Endodermal cell (in vitro differentiated cells): Measurements from ENCODE around the gene ADCY2. TPM values are rescaled to one million over a fixed set of nuclear protein-coding genes. Genes with fewer than 3 reads are reported as not detected.

Experiments
- DNase-seq: peaks from one replicate; pipeline ENCODE4 v3.0.0-alpha.2; 2017
- H3K27ac ChIP-seq: 2 replicates; pipeline ENCODE4 v1.5.1; 2013; ENCODE audit warnings: mild to moderate bottlenecking, low read depth, low read length, moderate library complexity
- H3K27me3 ChIP-seq: 2 replicates; pipeline ENCODE4 v1.6.1; 2013; ENCODE audit warnings: mild to moderate bottlenecking, low read length, moderate library complexity; ENCODE audit not compliant: insufficient read depth, control insufficient read depth, poor library complexity, severe bottlenecking
- H3K36me3 ChIP-seq: 2 replicates; pipeline ENCODE4 v1.7.0; 2013; ENCODE audit warnings: mild to moderate bottlenecking, low read length, moderate library complexity; ENCODE audit not compliant: control insufficient read depth, insufficient read depth
- H3K4me1 ChIP-seq: one replicate; pipeline ENCODE4 v1.7.0; 2013; ENCODE audit warnings: low read length; ENCODE audit not compliant: control insufficient read depth, insufficient read depth
- H3K4me3 ChIP-seq: 2 replicates; pipeline ENCODE4 v1.5.1; 2013; ENCODE audit warnings: mild to moderate bottlenecking, low read length, moderate library complexity
- H3K9ac ChIP-seq: 2 replicates; pipeline ENCODE4 v1.6.1; 2013; ENCODE audit warnings: mild to moderate bottlenecking, low read length, moderate library complexity; ENCODE audit not compliant: poor library complexity, severe bottlenecking; ENCODE audit errors: extremely low read depth
- H3K9me3 ChIP-seq: 2 replicates; pipeline ENCODE4 v1.6.1; 2013; ENCODE audit warnings: mild to moderate bottlenecking, low read length, moderate library complexity; ENCODE audit not compliant: control insufficient read depth
- H3K27ac Mint-ChIP-seq: 2 replicates; pipeline ENCODE4 v1.8.0; 2020; ENCODE audit warnings: mixed read lengths
- H3K27me3 Mint-ChIP-seq: 2 replicates; pipeline ENCODE4 v1.8.0; 2021; ENCODE audit warnings: mild to moderate bottlenecking, mixed read lengths; ENCODE audit not compliant: insufficient read depth
- H3K36me3 Mint-ChIP-seq: 2 replicates; pipeline ENCODE4 v1.8.0; 2020; ENCODE audit warnings: low read depth, mixed read lengths
- H3K4me1 Mint-ChIP-seq: 2 replicates; pipeline ENCODE4 v1.8.0; 2020; ENCODE audit warnings: mixed read lengths
- H3K4me3 Mint-ChIP-seq: 2 replicates; pipeline ENCODE4 v1.8.0; 2020; ENCODE audit warnings: mild to moderate bottlenecking, moderate library complexity, mixed read lengths
- H3K9me3 Mint-ChIP-seq: 2 replicates; pipeline ENCODE4 v1.8.0; 2020; ENCODE audit warnings: mild to moderate bottlenecking, mixed read lengths
- WGBS, 2 experiments: methylation state at CpG; one replicate each; pipeline versions ENCODE4 v1.1.5 to v1.1.7; 2013; ENCODE audit warnings: missing lambda C conversion rate in 2 of 2, mixed read lengths in 1 of 2; ENCODE audit not compliant: insufficient coverage in 1 of 2, insufficient read length in 1 of 2; 5-methylcytosine and 5-hydroxymethylcytosine counted together
- total RNA-seq, 2 donors: library from RNA; stranded (reverse); fragmentation: NEBNext Ultra II Directional in 1 of 2; extraction: Animal tissue kit (Norgen Biotek cat#: 25700) in 1 of 2; gene quantifications; 2 replicates in 1 of 2; 3 replicates in 1 of 2; pipeline ENCODE4 v1.2.1, GENCODE V29; 2021
- TF ChIP-seq, protein P1 (sequence below): fragments of 200-600 bp; sonication (generic); conservative IDR thresholded peaks from 2 replicates; pipeline ENCODE4 v1.5.0; 2021; ENCODE audit warnings: antibody characterized with exemption, mild to moderate bottlenecking

Gene ADCY2
- total RNA-seq, 2 donors from 2014 or later: 61.5 to 63.2 TPM

DNA sequence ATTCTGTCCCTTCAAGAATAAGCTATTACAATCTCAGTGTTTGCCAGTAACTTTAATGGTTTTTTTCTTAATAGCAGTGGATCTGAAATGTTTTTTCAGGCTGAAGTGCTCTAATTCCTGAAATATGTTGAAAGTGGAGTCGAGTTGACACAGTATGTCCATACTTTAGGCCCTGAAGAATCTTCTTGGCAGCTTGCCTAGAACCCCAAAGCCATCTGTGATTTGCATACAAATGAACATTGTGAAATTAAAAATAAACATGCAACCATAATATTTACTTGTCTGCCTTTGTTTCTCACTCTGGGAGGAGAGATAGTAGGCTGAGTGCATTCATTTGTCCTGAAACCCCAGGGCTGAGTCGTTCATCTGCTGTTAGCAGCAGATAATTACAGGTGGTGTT lies 152.7 kb downstream of the ADCY2 start:
- Histone ChIP-seq H3K9ac (no peak overlapping the region), H3K27me3 (no peaks in the 10 kb centered on the region), H3K9me3 (no peaks in the 10 kb centered on the region), H3K4me3 (no peak overlapping the region), H3K4me1 (peaks cover 7% of the 10 kb centered on the region), H3K27ac (no peak overlapping the region), H3K36me3 (no peaks in the 10 kb centered on the region)
- TF ChIP-seq, protein P1, sequence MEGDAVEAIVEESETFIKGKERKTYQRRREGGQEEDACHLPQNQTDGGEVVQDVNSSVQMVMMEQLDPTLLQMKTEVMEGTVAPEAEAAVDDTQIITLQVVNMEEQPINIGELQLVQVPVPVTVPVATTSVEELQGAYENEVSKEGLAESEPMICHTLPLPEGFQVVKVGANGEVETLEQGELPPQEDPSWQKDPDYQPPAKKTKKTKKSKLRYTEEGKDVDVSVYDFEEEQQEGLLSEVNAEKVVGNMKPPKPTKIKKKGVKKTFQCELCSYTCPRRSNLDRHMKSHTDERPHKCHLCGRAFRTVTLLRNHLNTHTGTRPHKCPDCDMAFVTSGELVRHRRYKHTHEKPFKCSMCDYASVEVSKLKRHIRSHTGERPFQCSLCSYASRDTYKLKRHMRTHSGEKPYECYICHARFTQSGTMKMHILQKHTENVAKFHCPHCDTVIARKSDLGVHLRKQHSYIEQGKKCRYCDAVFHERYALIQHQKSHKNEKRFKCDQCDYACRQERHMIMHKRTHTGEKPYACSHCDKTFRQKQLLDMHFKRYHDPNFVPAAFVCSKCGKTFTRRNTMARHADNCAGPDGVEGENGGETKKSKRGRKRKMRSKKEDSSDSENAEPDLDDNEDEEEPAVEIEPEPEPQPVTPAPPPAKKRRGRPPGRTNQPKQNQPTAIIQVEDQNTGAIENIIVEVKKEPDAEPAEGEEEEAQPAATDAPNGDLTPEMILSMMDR: no peak
- Mint-ChIP-seq H3K36me3 (peaks cover 33% of the 10 kb centered on the region), H3K4me1 (peaks cover 8% of the 10 kb centered on the region), H3K27me3 (no peaks in the 10 kb centered on the region), H3K27ac (no peak overlapping the region), H3K9me3 (no peaks in the 10 kb centered on the region), H3K4me3 (no peak overlapping the region)
- no peak for DNase-seq
- 91 to 94% methylated on average over 2 of the region's 2 CpGs for WGBS, 2 experiments

DNA sequence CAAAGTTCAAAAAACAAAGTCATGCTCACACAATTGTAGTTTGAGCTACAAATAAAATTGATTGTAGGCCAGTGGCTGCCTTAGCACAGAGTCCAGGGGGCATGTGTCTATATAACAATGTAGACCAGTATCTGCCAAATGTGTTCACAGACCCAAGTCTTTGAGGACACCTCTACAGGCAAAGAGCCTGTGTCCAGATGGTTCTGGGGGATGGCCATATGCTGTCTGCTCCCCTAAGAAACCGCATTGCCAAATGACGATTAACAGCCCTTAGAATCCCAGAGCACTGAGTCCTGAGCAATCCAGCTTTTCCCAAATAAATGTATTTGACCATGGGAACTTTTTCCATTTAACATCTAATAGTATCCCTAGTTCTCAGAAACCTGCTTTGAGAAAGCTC lies 169.6 kb downstream of the ADCY2 start:
- Mint-ChIP-seq H3K4me3 (no peak overlapping the region), H3K27me3 (no peaks in the 10 kb centered on the region), H3K27ac (no peak overlapping the region), H3K9me3 (no peaks in the 10 kb centered on the region), H3K4me1 (peaks cover 4% of the 10 kb centered on the region), H3K36me3 (peaks cover 2% of the 10 kb centered on the region)
- no peak overlapping the region for H3K9ac ChIP-seq
- no peak overlapping the region for H3K27ac ChIP-seq
- no peak for DNase-seq
- no peaks in the 10 kb centered on the region for H3K9me3 ChIP-seq
- no peaks in the 10 kb centered on the region for H3K27me3 ChIP-seq
- no peak overlapping the region for H3K4me3 ChIP-seq
- H3K4me1 ChIP-seq: peaks cover 4% of the 10 kb centered on the region
- no peaks in the 10 kb centered on the region for H3K36me3 ChIP-seq
- 94 to 100% methylated on average over 2 of the region's 2 CpGs for WGBS, 2 experiments
- TF ChIP-seq, protein P1: no peak

DNA sequence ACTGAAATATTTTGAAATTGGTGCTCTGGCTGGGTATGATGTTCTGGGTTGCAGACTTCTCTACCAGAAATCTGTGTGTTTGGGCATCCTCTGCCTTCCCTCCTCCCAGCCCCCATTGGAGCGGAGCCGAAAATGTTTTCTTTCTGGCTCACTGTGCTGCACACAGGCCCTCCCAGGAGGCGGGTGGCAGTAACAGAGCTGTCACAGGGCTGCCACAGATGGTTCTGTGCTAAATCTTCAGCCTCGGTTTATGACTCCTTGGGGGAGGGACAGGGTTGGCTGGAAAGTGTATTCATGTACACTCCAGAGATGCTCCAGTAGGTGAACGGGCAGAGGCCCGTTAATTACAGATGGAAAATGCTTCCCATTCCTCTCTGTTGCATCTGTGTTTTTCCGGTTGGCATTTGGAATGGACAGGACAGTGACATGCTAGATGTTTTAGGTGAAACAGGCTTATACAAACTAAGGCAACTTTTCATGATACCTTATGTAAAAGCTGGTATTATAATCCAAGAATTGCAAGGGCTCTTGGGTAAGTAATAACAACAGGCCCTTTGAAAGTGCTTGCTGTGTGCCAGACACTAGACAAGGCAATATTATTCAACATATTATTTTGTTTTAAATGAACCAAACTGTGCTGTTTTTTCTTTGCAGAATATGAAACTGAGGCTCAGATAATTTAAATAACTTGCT lies 180.2 kb downstream of the ADCY2 start:
- TF ChIP-seq, protein P1: no peak
- Mint-ChIP-seq H3K27me3 (no peaks in the 10 kb centered on the region), H3K9me3 (no peaks in the 10 kb centered on the region), H3K36me3 (peaks cover 23% of the 10 kb centered on the region), H3K4me3 (no peak overlapping the region), H3K27ac (no peak overlapping the region), H3K4me1 (peaks cover 3% of the 10 kb centered on the region)
- Histone ChIP-seq H3K9me3 (no peaks in the 10 kb centered on the region), H3K4me3 (no peak overlapping the region), H3K27ac (no peak overlapping the region), H3K4me1 (no peaks in the 10 kb centered on the region), H3K36me3 (no peaks in the 10 kb centered on the region), H3K9ac (no peak overlapping the region), H3K27me3 (no peaks in the 10 kb centered on the region)
- 95 to 96% methylated on average over 4 to 7 of the region's 7 CpGs for WGBS, 2 experiments
- DNase-seq: no peak
